GM10266 (cell line): ENCODE results near the gene ZFP62.

Experiments used
- DNase-seq: peaks from one replicate; pipeline ENCODE4 v3.0.0; 2012; ENCODE audit errors: extremely low spot score
- TF ChIP-seq, protein P1 (sequence below): IDR thresholded peaks from 2 replicates; pipeline ENCODE4 v1.5.1; 2012; ENCODE audit warnings: mild to moderate bottlenecking, low read depth; ENCODE audit not compliant: control insufficient read depth, insufficient read depth; ENCODE audit errors: missing control alignments

The ZFP62 gene

DNA sequence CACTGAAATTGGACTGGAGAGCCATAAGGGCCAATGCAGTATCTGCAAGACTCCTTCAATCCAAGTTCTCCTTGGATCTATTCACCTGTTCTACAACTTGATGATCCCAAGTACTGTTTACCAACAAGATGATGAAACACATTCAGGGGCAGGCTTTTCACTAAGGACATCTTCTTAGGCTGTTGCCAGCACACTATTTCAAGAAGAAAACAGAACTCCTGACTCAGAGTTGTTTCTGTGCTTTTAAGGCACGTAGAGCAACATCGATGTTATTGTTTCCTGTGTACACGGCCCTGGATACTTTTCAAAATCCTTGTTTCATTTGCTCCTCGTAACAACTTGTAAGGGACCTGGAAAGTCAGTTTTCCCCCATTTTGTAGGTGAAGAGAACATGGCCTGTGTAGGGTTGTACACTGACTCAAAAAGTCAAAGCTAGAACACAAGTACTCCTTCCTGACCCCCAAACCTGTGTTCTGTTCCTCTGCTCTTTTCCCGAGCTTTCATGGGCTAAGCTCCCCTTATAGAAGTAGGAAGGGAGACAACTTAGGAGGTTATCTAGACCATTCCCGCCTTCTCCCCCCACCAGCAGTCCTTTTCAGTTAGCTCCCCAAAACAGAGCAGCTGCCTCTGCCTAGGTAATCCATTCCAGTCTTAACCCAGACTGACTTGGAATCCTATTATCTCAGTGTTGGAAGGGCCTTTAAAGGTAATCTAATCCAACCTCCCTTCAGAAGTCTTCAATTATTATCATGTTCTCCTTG, 53.2 kb downstream of the ZFP62 start:
- TF ChIP-seq, protein P1, sequence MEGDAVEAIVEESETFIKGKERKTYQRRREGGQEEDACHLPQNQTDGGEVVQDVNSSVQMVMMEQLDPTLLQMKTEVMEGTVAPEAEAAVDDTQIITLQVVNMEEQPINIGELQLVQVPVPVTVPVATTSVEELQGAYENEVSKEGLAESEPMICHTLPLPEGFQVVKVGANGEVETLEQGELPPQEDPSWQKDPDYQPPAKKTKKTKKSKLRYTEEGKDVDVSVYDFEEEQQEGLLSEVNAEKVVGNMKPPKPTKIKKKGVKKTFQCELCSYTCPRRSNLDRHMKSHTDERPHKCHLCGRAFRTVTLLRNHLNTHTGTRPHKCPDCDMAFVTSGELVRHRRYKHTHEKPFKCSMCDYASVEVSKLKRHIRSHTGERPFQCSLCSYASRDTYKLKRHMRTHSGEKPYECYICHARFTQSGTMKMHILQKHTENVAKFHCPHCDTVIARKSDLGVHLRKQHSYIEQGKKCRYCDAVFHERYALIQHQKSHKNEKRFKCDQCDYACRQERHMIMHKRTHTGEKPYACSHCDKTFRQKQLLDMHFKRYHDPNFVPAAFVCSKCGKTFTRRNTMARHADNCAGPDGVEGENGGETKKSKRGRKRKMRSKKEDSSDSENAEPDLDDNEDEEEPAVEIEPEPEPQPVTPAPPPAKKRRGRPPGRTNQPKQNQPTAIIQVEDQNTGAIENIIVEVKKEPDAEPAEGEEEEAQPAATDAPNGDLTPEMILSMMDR, result no peak
- DNase-seq, result no peak

- no peak for DNase-seq
- TF ChIP-seq, protein P1, result no peak
Observed at GRCh38 chr5:180807046-180807445, 54.0 kb downstream of the ZFP62 start.

GRCh38 chr5:180806351-180807011, 54.6 kb downstream of the ZFP62 start:
- TF ChIP-seq, protein P1, result no peak
- no peak for DNase-seq

- no peak for DNase-seq
- TF ChIP-seq, protein P1, result no peak
Observed at GRCh38 chr5:180804129-180804618, 56.9 kb downstream of the ZFP62 start.

DNA sequence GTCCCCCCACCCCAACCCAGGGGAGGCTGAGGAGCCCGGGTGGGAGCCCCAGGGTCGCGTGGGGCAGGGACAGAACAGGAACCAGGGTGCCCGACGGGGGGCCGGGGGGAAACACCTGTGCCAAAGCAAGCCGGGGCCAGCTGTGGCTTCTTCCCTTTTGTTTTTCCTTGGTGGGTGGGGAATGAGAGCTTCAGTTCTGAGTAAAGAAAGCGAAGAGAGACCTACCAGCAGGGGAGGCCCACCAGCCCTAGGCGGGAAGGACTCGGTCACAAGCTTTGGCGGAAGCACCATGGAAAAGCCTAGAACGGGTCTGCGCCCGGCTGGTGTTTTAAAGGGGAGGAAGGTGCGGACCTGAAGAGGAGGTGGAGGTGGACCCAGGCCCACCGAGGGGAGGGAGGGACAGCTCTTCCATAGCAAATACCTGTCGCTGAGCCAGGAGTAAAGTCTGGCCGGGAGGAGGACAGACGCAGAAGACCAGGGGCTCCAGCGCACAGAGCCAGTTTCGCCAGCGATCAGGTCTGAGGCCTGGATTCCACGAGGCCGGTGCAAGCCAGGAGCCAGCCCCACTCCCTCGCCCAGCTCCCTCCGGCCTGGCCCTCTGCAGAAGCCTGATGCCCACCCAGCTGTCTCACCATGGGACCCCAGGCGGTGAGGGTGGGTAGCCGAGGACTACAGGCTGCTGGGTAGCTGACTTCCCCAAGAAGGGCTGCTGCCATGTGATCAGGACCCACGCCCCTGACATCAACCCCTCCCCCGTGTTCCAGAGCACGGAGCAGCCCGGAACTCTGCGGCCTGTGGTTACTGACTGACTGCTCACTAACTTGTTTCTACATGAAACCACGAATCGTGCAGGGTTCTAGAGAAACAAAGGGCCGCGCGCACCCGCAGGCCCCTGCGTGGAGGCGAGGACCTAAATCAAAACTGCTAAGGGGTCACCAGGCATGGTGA, 57.6 kb downstream of the ZFP62 start:
- DNase-seq, result peak; percentile 89

GRCh38 chr5:180802325-180803180, 58.5 kb downstream of the ZFP62 start, which contains the start of gene MGAT1:
MGAT1 (minus strand) TSS chr5:180802806; CDS start chr5:180792971, 9,835 bp downstream.
- DNase-seq, result peak; percentile 97

More for the DNA sequence above, 57.6 kb downstream of the ZFP62 start:
- TF ChIP-seq, protein P1, result peak; percentile 8

More at GRCh38 chr5:180802325-180803180, 58.5 kb downstream of the ZFP62 start, which contains the start of gene MGAT1:
- TF ChIP-seq, protein P1, result no peak
